Measurements from ENCODE around the gene PRKG1.

GRCh38 chr10:51168086-51168815 is 94.0 kb downstream of the PRKG1 start:
- TF ChIP-seq CTCF (IDR thresholded peaks at IDR 0.05) (no peak), POLR2A (IDR thresholded peaks at IDR 0.05) (no peak)

All from Peyer's patch (tissue), 4 donors.